Testis (tissue), 2 donors: ENCODE data around the gene TPCN2.

ENCODE experiments used
- POLR2A ChIP-seq: fragments of 450-650 bp; IDR thresholded peaks from one replicate; pipeline ENCODE4 v1.6.1; 2017; ENCODE audit warnings: antibody characterized with exemption, mild to moderate bottlenecking, moderate library complexity
- TF ChIP-seq, protein P1 (sequence below), 3 experiments: fragments of 450-650 bp in 2 of 3; fragments of 200-600 bp in 1 of 3; sonication (generic) in 1 of 3; IDR thresholded peaks; one replicate each; pipeline ENCODE4 v1.5.1; 2016 to 2019; ENCODE audit warnings: antibody characterized with exemption in 3 of 3, mild to moderate bottlenecking in 2 of 3, moderate library complexity in 1 of 3

DNA sequence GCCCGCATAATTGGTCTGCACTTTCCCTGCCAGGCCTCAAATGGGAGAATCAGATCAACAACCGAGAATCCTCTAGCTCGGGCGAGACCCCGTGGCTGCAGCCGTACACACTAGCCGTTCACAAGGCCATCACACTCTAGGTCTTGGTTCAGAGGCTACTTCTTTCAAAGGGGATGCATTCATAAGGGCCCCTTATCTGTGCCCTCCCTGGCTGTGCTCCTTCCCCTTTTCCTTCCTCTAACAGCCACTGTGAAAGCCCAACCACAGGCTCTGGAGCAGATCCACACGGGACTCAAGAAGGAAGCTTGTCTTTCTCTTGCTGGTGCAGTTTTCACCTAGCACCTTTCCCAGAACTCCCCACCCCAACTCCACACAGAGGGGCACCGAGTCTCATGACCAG is 131.5 kb downstream of the TPCN2 start:
- TF ChIP-seq, protein P1, sequence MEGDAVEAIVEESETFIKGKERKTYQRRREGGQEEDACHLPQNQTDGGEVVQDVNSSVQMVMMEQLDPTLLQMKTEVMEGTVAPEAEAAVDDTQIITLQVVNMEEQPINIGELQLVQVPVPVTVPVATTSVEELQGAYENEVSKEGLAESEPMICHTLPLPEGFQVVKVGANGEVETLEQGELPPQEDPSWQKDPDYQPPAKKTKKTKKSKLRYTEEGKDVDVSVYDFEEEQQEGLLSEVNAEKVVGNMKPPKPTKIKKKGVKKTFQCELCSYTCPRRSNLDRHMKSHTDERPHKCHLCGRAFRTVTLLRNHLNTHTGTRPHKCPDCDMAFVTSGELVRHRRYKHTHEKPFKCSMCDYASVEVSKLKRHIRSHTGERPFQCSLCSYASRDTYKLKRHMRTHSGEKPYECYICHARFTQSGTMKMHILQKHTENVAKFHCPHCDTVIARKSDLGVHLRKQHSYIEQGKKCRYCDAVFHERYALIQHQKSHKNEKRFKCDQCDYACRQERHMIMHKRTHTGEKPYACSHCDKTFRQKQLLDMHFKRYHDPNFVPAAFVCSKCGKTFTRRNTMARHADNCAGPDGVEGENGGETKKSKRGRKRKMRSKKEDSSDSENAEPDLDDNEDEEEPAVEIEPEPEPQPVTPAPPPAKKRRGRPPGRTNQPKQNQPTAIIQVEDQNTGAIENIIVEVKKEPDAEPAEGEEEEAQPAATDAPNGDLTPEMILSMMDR (IDR thresholded peaks at IDR 0.05): no peak
- TF ChIP-seq POLR2A: no peak
